SK-N-SH treated with all-trans-retinoic acid at 6 μM for 48 hours (cell line): ENCODE results near the gene SMC1B.

Experiments
- SNAI2 ChIP-seq: fragments of 250-450 bp; sonication (Bioruptor Pico); IDR thresholded peaks from 2 replicates; pipeline ENCODE4 v1.5.0; 2020; ENCODE audit warnings: mild to moderate bottlenecking, moderate library complexity
- ZNF565 ChIP-seq: fragments of 450-650 bp; formaldehyde crosslinking; conservative IDR thresholded peaks from 2 replicates; pipeline ENCODE4 v1.5.0; 2020; ENCODE audit warnings: low read depth, mild to moderate bottlenecking, moderate library complexity
- ZNF70 ChIP-seq: fragments of 450-650 bp; formaldehyde crosslinking; IDR thresholded peaks from 2 replicates; pipeline ENCODE4 v1.5.0; 2020; ENCODE audit warnings: mild to moderate bottlenecking, moderate library complexity
- TF ChIP-seq, protein P1 (sequence below): fragments of 250-450 bp; sonication (Bioruptor Pico); IDR thresholded peaks from 2 replicates; pipeline ENCODE4 v1.8.0; 2020; ENCODE audit warnings: mild to moderate bottlenecking, moderate library complexity, borderline replicate concordance

GRCh38 chr22:45381348-45381747 lies 32.1 kb downstream of the SMC1B start:
- TF ChIP-seq, protein P1, sequence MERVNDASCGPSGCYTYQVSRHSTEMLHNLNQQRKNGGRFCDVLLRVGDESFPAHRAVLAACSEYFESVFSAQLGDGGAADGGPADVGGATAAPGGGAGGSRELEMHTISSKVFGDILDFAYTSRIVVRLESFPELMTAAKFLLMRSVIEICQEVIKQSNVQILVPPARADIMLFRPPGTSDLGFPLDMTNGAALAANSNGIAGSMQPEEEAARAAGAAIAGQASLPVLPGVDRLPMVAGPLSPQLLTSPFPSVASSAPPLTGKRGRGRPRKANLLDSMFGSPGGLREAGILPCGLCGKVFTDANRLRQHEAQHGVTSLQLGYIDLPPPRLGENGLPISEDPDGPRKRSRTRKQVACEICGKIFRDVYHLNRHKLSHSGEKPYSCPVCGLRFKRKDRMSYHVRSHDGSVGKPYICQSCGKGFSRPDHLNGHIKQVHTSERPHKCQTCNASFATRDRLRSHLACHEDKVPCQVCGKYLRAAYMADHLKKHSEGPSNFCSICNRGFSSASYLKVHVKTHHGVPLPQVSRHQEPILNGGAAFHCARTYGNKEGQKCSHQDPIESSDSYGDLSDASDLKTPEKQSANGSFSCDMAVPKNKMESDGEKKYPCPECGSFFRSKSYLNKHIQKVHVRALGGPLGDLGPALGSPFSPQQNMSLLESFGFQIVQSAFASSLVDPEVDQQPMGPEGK (CRISPR knock-in tag) = no peak
- TF ChIP-seq ZNF70 (no peak), ZNF565 (CRISPR knock-in tag) (no peak), SNAI2 (no peak)
